ENCODE results near the gene DIPK1A.
A peak's percentile ranks its signal among the peaks of the same experiment; 100 is the strongest.

DIPK1A gene

DNA sequence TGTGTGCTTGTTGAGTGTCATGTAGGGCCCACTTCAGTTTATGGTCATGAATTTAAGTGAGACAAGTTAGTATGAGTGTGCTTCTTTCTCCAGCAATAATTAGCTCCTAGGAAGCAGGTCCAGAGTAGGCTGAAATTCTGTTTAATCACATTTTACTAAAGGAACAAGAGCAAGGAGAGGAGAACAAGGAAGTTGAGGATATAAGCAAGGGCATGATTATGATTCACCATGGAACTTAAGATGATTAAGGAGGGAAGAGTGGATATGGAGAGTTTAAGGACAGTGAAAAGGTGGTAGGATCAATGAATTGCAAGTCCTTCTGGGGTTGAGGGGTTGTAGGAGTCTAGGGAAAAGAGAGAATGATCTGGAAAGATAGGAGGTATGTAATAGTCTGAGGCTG, 3.1 kb upstream of the DIPK1A start:
- DNase-seq (ENCODE audit: extremely low spot score) = no peak
- ChIA-PET CTCF (interaction anchor here (9.6 to 23.8 kb wide), 3 partner anchors 18 to 104 kb away, joined by 129 to 282 read pairs (median 166); no protein-coding TSS in a partner anchor), POLR2A (no interaction called here)
- TF ChIP-seq CTCF (IDR thresholded peaks at IDR 0.05; ENCODE audit: control extremely low read depth, extremely low read depth, low read depth, missing control alignments) = no peak

- POLR2A ChIA-PET = interaction anchor here (0.6 to 1.4 kb wide), 6 partner anchors 14 to 486 kb away, joined by 4 to 13 read pairs (median 6); no protein-coding TSS in a partner anchor
- TF ChIP-seq CTCF (IDR thresholded peaks at IDR 0.05; ENCODE audit: control extremely low read depth, extremely low read depth, low read depth, missing control alignments) = no peak
- DNase-seq (ENCODE audit: extremely low spot score) = peak; percentile 80
- CTCF ChIA-PET = interaction anchor here (1.0 to 23.8 kb wide), 17 partner anchors 11 to 345 kb away, joined by 3 to 282 read pairs (median 5); partner anchors contain the start of gene RPL5
Observed at GRCh38 chr1:92961896-92962752, 862 bp upstream of the DIPK1A start.

DNA sequence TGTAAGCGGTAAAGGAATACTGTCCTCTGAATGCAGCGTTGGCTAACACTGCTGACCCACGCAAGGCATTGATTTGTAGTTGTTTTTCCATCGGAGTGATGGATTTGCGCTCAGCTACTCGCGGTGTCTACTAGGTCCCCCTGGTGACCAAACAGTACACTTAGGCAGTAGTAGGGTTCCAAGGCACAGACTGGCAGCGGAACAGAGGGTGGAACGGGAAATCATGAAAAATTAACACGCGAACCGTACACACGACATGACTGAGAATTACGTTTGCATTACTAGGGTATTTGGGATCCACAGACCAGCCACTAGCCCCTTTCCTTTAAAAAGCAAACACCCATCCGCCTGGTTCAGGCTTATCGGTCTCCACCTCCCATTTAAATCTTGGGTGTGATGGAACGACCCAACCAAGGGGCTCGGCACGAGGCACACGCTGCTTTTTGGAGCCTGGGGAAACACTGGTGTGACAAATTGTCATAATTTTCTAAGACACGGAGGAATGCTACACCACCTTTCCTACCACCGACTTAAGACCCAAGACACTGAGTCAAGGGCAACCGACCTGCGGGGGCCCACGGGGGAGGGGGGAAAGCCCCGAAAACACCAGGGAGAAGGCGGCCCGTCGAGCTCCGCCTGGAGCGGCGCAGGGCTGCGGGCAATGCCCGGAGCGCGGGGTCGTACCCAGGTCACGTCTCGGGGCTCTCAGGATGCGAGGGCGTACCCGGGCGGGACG, 699 bp downstream of the DIPK1A start:
- ChIA-PET POLR2A (interaction anchor here (0.5 kb wide), 1 partner anchor 94 kb away, joined by 5 read pairs; no protein-coding TSS in a partner anchor), CTCF (interaction anchor here (1.0 to 23.8 kb wide), 24 partner anchors 8 to 129 kb away, joined by 3 to 282 read pairs (median 5); partner anchors contain the start of gene RPL5)
- peak; percentile 77 for TF ChIP-seq CTCF (IDR thresholded peaks at IDR 0.05; ENCODE audit: control extremely low read depth, extremely low read depth, low read depth, missing control alignments)
- peak; percentile 73 for DNase-seq (ENCODE audit: extremely low spot score)

GRCh38 chr1:92958203-92958970, 2.9 kb downstream of the DIPK1A start:
- TF ChIP-seq CTCF (IDR thresholded peaks at IDR 0.05; ENCODE audit: control extremely low read depth, extremely low read depth, low read depth, missing control alignments) = no peak
- no peak for DNase-seq (ENCODE audit: extremely low spot score)
- POLR2A ChIA-PET = no interaction called here
- CTCF ChIA-PET = interaction anchor here (1.0 to 23.8 kb wide), 8 partner anchors 10 to 126 kb away, joined by 3 to 282 read pairs (median 8); no protein-coding TSS in a partner anchor

GRCh38 chr1:92957030-92957734, 4.1 kb downstream of the DIPK1A start:
- ChIA-PET CTCF (interaction anchor here (1.0 to 23.8 kb wide), 11 partner anchors 10 to 125 kb away, joined by 3 to 282 read pairs (median 4); no protein-coding TSS in a partner anchor), POLR2A (no interaction called here)
- TF ChIP-seq CTCF (IDR thresholded peaks at IDR 0.05; ENCODE audit: control extremely low read depth, extremely low read depth, low read depth, missing control alignments) = no peak
- DNase-seq (ENCODE audit: extremely low spot score) = peak; percentile 41
